ENCODE measurements around the gene FGF19.

FGF19 gene

GRCh38 chr11:69654001-69654659 lies 49.7 kb downstream of the FGF19 start:
- no peak for TF ChIP-seq CEBPB (IDR thresholded peaks at IDR 0.05)
- peak; percentile 59 for TF ChIP-seq NFIC (IDR thresholded peaks at IDR 0.05)
- no peak for TF ChIP-seq EGR1 (IDR thresholded peaks at IDR 0.05)
- TF ChIP-seq YY1 (IDR thresholded peaks at IDR 0.05; ENCODE audit: low read depth), result no peak
- TF ChIP-seq EP300 (IDR thresholded peaks at IDR 0.05; ENCODE audit: borderline replicate concordance), result no peak
- TF ChIP-seq USF1 (IDR thresholded peaks at IDR 0.05), result no peak
- TF ChIP-seq MAX (IDR thresholded peaks at IDR 0.05), result no peak
- no peak for TF ChIP-seq REST (IDR thresholded peaks at IDR 0.05; ENCODE audit: low read depth)
- TF ChIP-seq TCF12 (IDR thresholded peaks at IDR 0.05; ENCODE audit: low read depth), result 0 out of 2 replicates have a peak, but pooled peaks have one; percentile 4
- TF ChIP-seq TAF1 (IDR thresholded peaks at IDR 0.05; ENCODE audit: low read depth), result no peak

GRCh38 chr11:69653406-69653960 lies 50.3 kb downstream of the FGF19 start:
- TF ChIP-seq REST (IDR thresholded peaks at IDR 0.05; ENCODE audit: low read depth) (no peak), EP300 (IDR thresholded peaks at IDR 0.05; ENCODE audit: borderline replicate concordance) (no peak), ZBTB7A (IDR thresholded peaks at IDR 0.05; ENCODE audit: low read depth) (no peak), EGR1 (IDR thresholded peaks at IDR 0.05) (no peak), YY1 (IDR thresholded peaks at IDR 0.05; ENCODE audit: low read depth) (no peak), TEAD4 (IDR thresholded peaks at IDR 0.05) (no peak), MAX (IDR thresholded peaks at IDR 0.05) (no peak), CEBPB (IDR thresholded peaks at IDR 0.05) (no peak), RAD21 (IDR thresholded peaks at IDR 0.05; ENCODE audit: low read depth) (no peak), USF1 (IDR thresholded peaks at IDR 0.05) (no peak), CREB1 (IDR thresholded peaks at IDR 0.05; ENCODE audit: low read depth) (no peak)

GRCh38 chr11:69652999-69653398 lies 50.8 kb downstream of the FGF19 start:
- no peak for TF ChIP-seq NFIC (IDR thresholded peaks at IDR 0.05)

- TF ChIP-seq CREB1 (IDR thresholded peaks at IDR 0.05; ENCODE audit: low read depth) (no peak), TAF1 (IDR thresholded peaks at IDR 0.05; ENCODE audit: low read depth) (no peak), ZBTB7A (IDR thresholded peaks at IDR 0.05; ENCODE audit: low read depth) (no peak), REST (IDR thresholded peaks at IDR 0.05; ENCODE audit: low read depth) (no peak), USF1 (IDR thresholded peaks at IDR 0.05) (no peak), CEBPB (IDR thresholded peaks at IDR 0.05) (no peak), EP300 (IDR thresholded peaks at IDR 0.05; ENCODE audit: borderline replicate concordance) (no peak), NFIC (IDR thresholded peaks at IDR 0.05) (no peak), TCF12 (IDR thresholded peaks at IDR 0.05; ENCODE audit: low read depth) (no peak), EGR1 (IDR thresholded peaks at IDR 0.05) (no peak), YY1 (IDR thresholded peaks at IDR 0.05; ENCODE audit: low read depth) (no peak), MAX (IDR thresholded peaks at IDR 0.05) (no peak), FOXM1 (IDR thresholded peaks at IDR 0.05; ENCODE audit: borderline replicate concordance, low read depth) (no peak), RAD21 (IDR thresholded peaks at IDR 0.05; ENCODE audit: low read depth) (no peak), TEAD4 (IDR thresholded peaks at IDR 0.05) (no peak)
Measured at GRCh38 chr11:69651834-69652620, 51.8 kb downstream of the FGF19 start.

All from Ishikawa (cell line).